K562 (cell line): Measurements from ENCODE around the gene ULK1. TPM values are rescaled to one million over a fixed set of nuclear protein-coding genes. Genes with fewer than 3 reads are reported as not detected.

Experiments used
- CHD1 ChIP-seq: fragments of 200-600 bp; sonication (generic); IDR thresholded peaks from one replicate; pipeline ENCODE4 v1.6.1; 2012; ENCODE audit warnings: mild to moderate bottlenecking, moderate library complexity, low read length, inconsistent platforms
- CHD2 ChIP-seq: IDR thresholded peaks from 2 replicates; pipeline ENCODE4 v1.6.1; 2011; ENCODE audit warnings: low read depth, low read length
- CTBP1 ChIP-seq: fragments of 450-650 bp; IDR thresholded peaks from 2 replicates; pipeline ENCODE4 v1.6.1; 2016; ENCODE audit warnings: borderline replicate concordance
- DACH1 ChIP-seq: fragments of 450-650 bp; IDR thresholded peaks from 2 replicates; pipeline ENCODE4 v1.6.1; 2018; ENCODE audit not compliant: partially characterized antibody
- EHMT2 ChIP-seq: fragments of 450-650 bp; IDR thresholded peaks from 2 replicates; pipeline ENCODE4 v1.6.1; 2018; ENCODE audit warnings: antibody characterized with exemption
- FOXP1 ChIP-seq: sonication (generic); formaldehyde crosslinking; IDR thresholded peaks from 2 replicates; pipeline ENCODE4 v1.8.0; 2022; ENCODE audit warnings: mild to moderate bottlenecking, missing genetic modification reagents
- HDGF ChIP-seq: fragments of 450-650 bp; IDR thresholded peaks from 2 replicates; pipeline ENCODE4 v1.6.1; 2016
- KLF16 ChIP-seq: IDR thresholded peaks from 2 replicates; pipeline ENCODE4 v1.6.1; 2016; ENCODE audit warnings: antibody characterized with exemption
- MAFF ChIP-seq: IDR thresholded peaks from 2 replicates; pipeline ENCODE4 v1.6.1; 2012; ENCODE audit warnings: low read length, improper control_type of control experiment
- MAFG ChIP-seq: fragments of 450-650 bp; conservative IDR thresholded peaks from 2 replicates; pipeline ENCODE4 v1.6.1; 2016; ENCODE audit warnings: missing genetic modification characterization, missing compliant biosample characterization
- NR1H2 ChIP-seq: sonication (generic); formaldehyde crosslinking; IDR thresholded peaks from 2 replicates; pipeline ENCODE4 v1.4.0; 2020; ENCODE audit warnings: mild to moderate bottlenecking, missing genetic modification reagents
- TAF15 ChIP-seq: fragments of 200-400 bp; formaldehyde crosslinking; IDR thresholded peaks from 2 replicates; pipeline ENCODE4 v1.6.1; 2017; ENCODE audit warnings: mild to moderate bottlenecking, low read depth, low read length, moderate library complexity
- WHSC1 ChIP-seq: IDR thresholded peaks from one replicate; pipeline ENCODE4 v1.6.1; 2012; ENCODE audit warnings: low read length, control low read depth, inconsistent platforms
- ZFP30 ChIP-seq: fragments of 250-450 bp; sonication (Bioruptor Pico); IDR thresholded peaks from 2 replicates; pipeline ENCODE4 v1.8.0; 2022; ENCODE audit warnings: moderate library complexity, mild to moderate bottlenecking, inconsistent platforms, borderline replicate concordance
- polyA plus RNA-seq, 8 experiments: library from polyadenylated mRNA; depleted of rRNA in 4 of 8; stranded (reverse) in 5 of 8; unstranded in 3 of 8; fragments of >200 nt; fragmentation: Nextera tagmentation in 2 of 8; fragmentation: Illumina TruSeq in 1 of 8; extraction: Ambion mirVana in 2 of 8; extraction: Trizol in 1 of 8; gene quantifications; 2 replicates each; pipeline versions ENCODE4 v1.2.1 to v1.2.3, GENCODE V29; 2011 to 2014; ENCODE audit warnings: inconsistent platforms in 1 of 8, missing spikeins in 1 of 8
- total RNA-seq, 7 experiments: library from RNA; depleted of rRNA in 6 of 7; stranded (reverse); fragments of >200 nt in 6 of 7; fragmentation: Illumina TruSeq in 2 of 7; extraction: Trizol in 2 of 7; gene quantifications; 2 replicates each; pipeline versions ENCODE4 v1.2.1 to v1.2.3, GENCODE V29; 2011 to 2021; ENCODE audit warnings: low replicate concordance in 1 of 7
- TF ChIP-seq, protein P1 (sequence below): fragments of 450-650 bp; conservative IDR thresholded peaks from 2 replicates; pipeline ENCODE4 v1.6.1; 2016; ENCODE audit warnings: missing genetic modification characterization, low read depth, mild to moderate bottlenecking, missing compliant biosample characterization, moderate library complexity
- TF ChIP-seq, protein P2 (sequence below): fragments of 250-450 bp; sonication (Bioruptor Pico); IDR thresholded peaks from 2 replicates; pipeline ENCODE4 v1.6.1; 2021; ENCODE audit warnings: mild to moderate bottlenecking
- TF ChIP-seq, protein P3 (sequence below), 2 experiments: fragments of 450-650 bp in 1 of 2; sonication (generic) in 1 of 2; formaldehyde crosslinking in 1 of 2; IDR thresholded peaks; 2 replicates each; pipeline versions ENCODE4 v1.7.1 to v1.9.0; 2016 to 2022; ENCODE audit warnings: inconsistent platforms in 1 of 2, mild to moderate bottlenecking in 1 of 2, missing genetic modification reagents in 1 of 2
- TF ChIP-seq, protein P4 (sequence below): conservative IDR thresholded peaks from 2 replicates; pipeline ENCODE4 v1.6.1; 2011; ENCODE audit warnings: low read depth, mild to moderate bottlenecking, low read length; ENCODE audit not compliant: control insufficient read depth

ULK1 gene
- total and polyA plus RNA-seq, 9 of the 15 experiments (the other 6 are each of a cell fraction or from before 2014, with no cell fraction given), result 0.15 to 29.4 (median 2.5) TPM

DNA sequence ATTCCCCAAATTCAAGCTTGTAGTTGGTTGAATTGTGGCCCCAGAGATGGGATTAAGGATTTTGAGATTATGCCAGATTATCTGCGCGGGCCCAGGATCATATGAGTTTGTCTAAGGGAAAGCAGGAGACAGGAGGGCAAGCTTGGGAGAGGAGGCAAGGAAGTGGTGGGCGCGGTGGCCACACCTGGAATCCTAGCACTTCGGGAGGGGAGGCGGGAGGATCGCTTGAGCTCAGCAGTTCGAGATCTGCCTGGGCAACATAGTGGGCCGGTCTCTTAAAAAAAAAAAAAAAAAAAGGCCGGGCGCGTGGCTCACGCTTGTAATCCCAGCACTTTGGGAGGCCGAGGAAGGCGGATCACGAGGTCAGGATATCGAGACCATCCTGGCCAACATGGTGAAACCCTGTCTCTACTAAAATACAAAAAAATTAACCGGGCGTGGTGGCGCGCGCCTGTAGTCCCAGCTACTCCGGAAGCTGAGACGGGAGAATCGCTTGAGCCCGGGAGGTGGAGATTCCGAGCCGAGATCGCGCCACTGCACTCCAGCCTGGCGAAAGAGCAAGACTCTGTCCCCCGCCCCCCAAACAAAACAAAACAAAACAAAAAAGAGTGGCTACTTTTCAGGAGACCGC is 33.8 kb downstream of the ULK1 start (continued):
- TF ChIP-seq WHSC1, result no peak
- TF ChIP-seq, protein P1, sequence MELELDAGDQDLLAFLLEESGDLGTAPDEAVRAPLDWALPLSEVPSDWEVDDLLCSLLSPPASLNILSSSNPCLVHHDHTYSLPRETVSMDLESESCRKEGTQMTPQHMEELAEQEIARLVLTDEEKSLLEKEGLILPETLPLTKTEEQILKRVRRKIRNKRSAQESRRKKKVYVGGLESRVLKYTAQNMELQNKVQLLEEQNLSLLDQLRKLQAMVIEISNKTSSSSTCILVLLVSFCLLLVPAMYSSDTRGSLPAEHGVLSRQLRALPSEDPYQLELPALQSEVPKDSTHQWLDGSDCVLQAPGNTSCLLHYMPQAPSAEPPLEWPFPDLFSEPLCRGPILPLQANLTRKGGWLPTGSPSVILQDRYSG (tag), result no peak
- TF ChIP-seq MAFF, result no peak
- TF ChIP-seq HDGF, result no peak
- TF ChIP-seq CHD2, result no peak
- TF ChIP-seq KLF16, result no peak
- TF ChIP-seq CHD1, result no peak
- no peak for TF ChIP-seq MAFG (tag)
- peak; percentile 6; the same call in 1 of the 2 replicates for TF ChIP-seq CTBP1
- no peak for TF ChIP-seq NR1H2
- TF ChIP-seq TAF15, result no peak
- TF ChIP-seq DACH1, result no peak
- no peak for TF ChIP-seq FOXP1 (CRISPR knock-in tag)
- TF ChIP-seq ZFP30 (CRISPR knock-in tag), result no peak
- TF ChIP-seq EHMT2, result no peak
- TF ChIP-seq, protein P2, sequence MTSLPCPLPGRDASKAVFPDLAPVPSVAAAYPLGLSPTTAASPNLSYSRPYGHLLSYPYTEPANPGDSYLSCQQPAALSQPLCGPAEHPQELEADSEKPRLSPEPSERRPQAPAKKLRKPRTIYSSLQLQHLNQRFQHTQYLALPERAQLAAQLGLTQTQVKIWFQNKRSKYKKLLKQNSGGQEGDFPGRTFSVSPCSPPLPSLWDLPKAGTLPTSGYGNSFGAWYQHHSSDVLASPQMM (CRISPR knock-in tag), result no peak
- TF ChIP-seq, protein P3, sequence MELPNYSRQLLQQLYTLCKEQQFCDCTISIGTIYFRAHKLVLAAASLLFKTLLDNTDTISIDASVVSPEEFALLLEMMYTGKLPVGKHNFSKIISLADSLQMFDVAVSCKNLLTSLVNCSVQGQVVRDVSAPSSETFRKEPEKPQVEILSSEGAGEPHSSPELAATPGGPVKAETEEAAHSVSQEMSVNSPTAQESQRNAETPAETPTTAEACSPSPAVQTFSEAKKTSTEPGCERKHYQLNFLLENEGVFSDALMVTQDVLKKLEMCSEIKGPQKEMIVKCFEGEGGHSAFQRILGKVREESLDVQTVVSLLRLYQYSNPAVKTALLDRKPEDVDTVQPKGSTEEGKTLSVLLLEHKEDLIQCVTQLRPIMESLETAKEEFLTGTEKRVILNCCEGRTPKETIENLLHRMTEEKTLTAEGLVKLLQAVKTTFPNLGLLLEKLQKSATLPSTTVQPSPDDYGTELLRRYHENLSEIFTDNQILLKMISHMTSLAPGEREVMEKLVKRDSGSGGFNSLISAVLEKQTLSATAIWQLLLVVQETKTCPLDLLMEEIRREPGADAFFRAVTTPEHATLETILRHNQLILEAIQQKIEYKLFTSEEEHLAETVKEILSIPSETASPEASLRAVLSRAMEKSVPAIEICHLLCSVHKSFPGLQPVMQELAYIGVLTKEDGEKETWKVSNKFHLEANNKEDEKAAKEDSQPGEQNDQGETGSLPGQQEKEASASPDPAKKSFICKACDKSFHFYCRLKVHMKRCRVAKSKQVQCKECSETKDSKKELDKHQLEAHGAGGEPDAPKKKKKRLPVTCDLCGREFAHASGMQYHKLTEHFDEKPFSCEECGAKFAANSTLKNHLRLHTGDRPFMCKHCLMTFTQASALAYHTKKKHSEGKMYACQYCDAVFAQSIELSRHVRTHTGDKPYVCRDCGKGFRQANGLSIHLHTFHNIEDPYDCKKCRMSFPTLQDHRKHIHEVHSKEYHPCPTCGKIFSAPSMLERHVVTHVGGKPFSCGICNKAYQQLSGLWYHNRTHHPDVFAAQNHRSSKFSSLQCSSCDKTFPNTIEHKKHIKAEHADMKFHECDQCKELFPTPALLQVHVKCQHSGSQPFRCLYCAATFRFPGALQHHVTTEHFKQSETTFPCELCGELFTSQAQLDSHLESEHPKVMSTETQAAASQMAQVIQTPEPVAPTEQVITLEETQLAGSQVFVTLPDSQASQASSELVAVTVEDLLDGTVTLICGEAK (IDR thresholded peaks at IDR 0.05), result peak; percentile 54; the same call in 1 of the 2 replicates
- TF ChIP-seq, protein P3 (CRISPR knock-in tag; IDR thresholded peaks at IDR 0.05), result no peak
- TF ChIP-seq, protein P4, sequence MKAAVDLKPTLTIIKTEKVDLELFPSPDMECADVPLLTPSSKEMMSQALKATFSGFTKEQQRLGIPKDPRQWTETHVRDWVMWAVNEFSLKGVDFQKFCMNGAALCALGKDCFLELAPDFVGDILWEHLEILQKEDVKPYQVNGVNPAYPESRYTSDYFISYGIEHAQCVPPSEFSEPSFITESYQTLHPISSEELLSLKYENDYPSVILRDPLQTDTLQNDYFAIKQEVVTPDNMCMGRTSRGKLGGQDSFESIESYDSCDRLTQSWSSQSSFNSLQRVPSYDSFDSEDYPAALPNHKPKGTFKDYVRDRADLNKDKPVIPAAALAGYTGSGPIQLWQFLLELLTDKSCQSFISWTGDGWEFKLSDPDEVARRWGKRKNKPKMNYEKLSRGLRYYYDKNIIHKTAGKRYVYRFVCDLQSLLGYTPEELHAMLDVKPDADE, result no peak
